Panc1 (cell line): Measurements from ENCODE around the gene MYO1E. TPM values are rescaled to one million over a fixed set of nuclear protein-coding genes. Genes with fewer than 3 reads are reported as not detected.
A peak's percentile ranks its signal among the peaks of the same experiment; 100 is the strongest.

Source experiments
- ATAC-seq: fragments of 200-7000 bp; cut with Tn5 transposase; 2 replicates; pipeline ENCODE4 v1.9.1; 2020; ENCODE audit warnings: mild to moderate bottlenecking, moderate library complexity
- BruUV-seq: library from RNA; stranded (reverse); fragments of 400-500 nt; replicated peaks from 2 replicates; lab custom pipeline; 2021; lab: Mats Ljungman, UMichigan
- CTCF ChIA-PET: fragments of 300-600 bp; sonication (Branson Sonifier 250); formaldehyde crosslinking; loops from one replicate; lab custom pipeline; 2022; ENCODE audit warnings: antibody characterized with exemption; lab: Charles Lee
- POLR2A ChIA-PET: fragments of 300-600 bp; sonication (Branson Sonifier 250); formaldehyde crosslinking; loops from one replicate; lab custom pipeline; 2022; ENCODE audit warnings: antibody characterized with exemption; lab: Charles Lee
- DNase-seq: peaks from one replicate; pipeline ENCODE4 v3.0.0-alpha.2; 2010; ENCODE audit warnings: low read depth, low spot score
- H3K27ac ChIP-seq: 2 replicates; pipeline ENCODE4 v1.5.1; 2011; ENCODE audit warnings: mild to moderate bottlenecking, low read length, inconsistent platforms
- H3K27me3 ChIP-seq: fragments of 200-500 bp; sonication (Bioruptor generic); 2 replicates; pipeline ENCODE4 v1.6.0; 2014; ENCODE audit warnings: low read length, inconsistent platforms; ENCODE audit not compliant: control insufficient read depth, insufficient read depth
- H3K36me3 ChIP-seq: fragments of 200-500 bp; sonication (Bioruptor generic); 2 replicates; pipeline ENCODE4 v1.5.1; 2014; ENCODE audit warnings: inconsistent platforms, mild to moderate bottlenecking, low read length, moderate library complexity; ENCODE audit not compliant: control insufficient read depth, insufficient read depth
- H3K4me1 ChIP-seq: 2 replicates; pipeline ENCODE4 v1.5.1; 2011; ENCODE audit warnings: inconsistent platforms, mild to moderate bottlenecking, low read length, moderate library complexity; ENCODE audit not compliant: control insufficient read depth, insufficient read depth
- H3K4me3 ChIP-seq, 2 experiments: 2 replicates each; pipeline ENCODE4 v1.5.1; 2011 to 2012; ENCODE audit warnings: low read depth in 2 of 2, low read length in 2 of 2, mild to moderate bottlenecking in 2 of 2, inconsistent platforms in 1 of 2, moderate library complexity in 1 of 2
- H3K9me3 ChIP-seq: fragments of 200-500 bp; sonication (Bioruptor generic); 2 replicates; pipeline ENCODE4 v1.5.1; 2014; ENCODE audit warnings: low read depth, mild to moderate bottlenecking, inconsistent platforms, low read length, moderate library complexity; ENCODE audit not compliant: control insufficient read depth, insufficient read depth
- CTCF ChIP-seq: fragments of 450-650 bp; IDR thresholded peaks from 2 replicates; pipeline ENCODE4 v1.5.1; 2017; ENCODE audit warnings: mild to moderate bottlenecking
- POLR2AphosphoS5 ChIP-seq: IDR thresholded peaks from 2 replicates; pipeline ENCODE4 v1.6.1; 2012; ENCODE audit warnings: mild to moderate bottlenecking, low read depth, low read length, moderate library complexity
- REST ChIP-seq, 2 experiments: IDR thresholded peaks; 2 replicates each; pipeline ENCODE4 v1.6.1; 2011 to 2012; ENCODE audit warnings: low read depth in 2 of 2, control low read depth in 1 of 2, low read length in 1 of 2, mild to moderate bottlenecking in 1 of 2, moderate library complexity in 1 of 2; ENCODE audit not compliant: insufficient read depth in 1 of 2
- SIN3A ChIP-seq: IDR thresholded peaks from 2 replicates; pipeline ENCODE4 v1.6.1; 2012; ENCODE audit warnings: low read depth, mild to moderate bottlenecking, low read length, moderate library complexity, borderline replicate concordance; ENCODE audit not compliant: insufficient read depth
- TCF7L2 ChIP-seq: IDR thresholded peaks from 2 replicates; pipeline ENCODE4 v1.6.1; 2011; ENCODE audit warnings: mild to moderate bottlenecking, low read depth, low read length, inconsistent platforms
- in situ Hi-C: cut with HindIII; loops from 2 replicates; pipeline ENCODE4 v1.10.0; 2016; ENCODE audit warnings: low sequenced_read_pairs, low pct_unique_long_range_greater_than_20kb
- intact Hi-C: fragments of 100-400 bp; cut with micrococcal nuclease; formaldehyde crosslinking; loops from one replicate; pipeline ENCODE4 v1.10.0; 2022; ENCODE audit not compliant: unreplicated experiment
- total RNA-seq: library from RNA; stranded (reverse); gene quantifications from one replicate; pipeline ENCODE4 v1.2.1, GENCODE V29; 2021; ENCODE audit not compliant: unreplicated experiment

Gene MYO1E
- total RNA-seq, 1 experiment from 2014 or later = 161 TPM

GRCh38 chr15:59369597-59369996 lies 3.1 kb downstream of the MYO1E start:
- ATAC-seq (no peak), DNase-seq (no peak)
- ChIA-PET CTCF (no interaction called here), POLR2A (interaction anchor here (1.6 kb wide), 1 partner anchor 86 kb away, joined by 5 read pairs; no protein-coding TSS in a partner anchor)
- Histone ChIP-seq H3K4me1 (peaks cover 32% of the 10 kb centered on the region), H3K27ac (0 out of 2 replicates have a peak overlapping the region, but pooled peaks have one; percentile 13), H3K9me3 (no peaks in the 10 kb centered on the region), H3K36me3 (peaks cover 3% of the 10 kb centered on the region; the same call in 1 of the 2 replicates), H3K4me3 (peak overlapping the region in 1 of 2 experiments; percentile 91; a peak in 2 of 4 replicates), H3K27me3 (no peaks in the 10 kb centered on the region)
- in situ Hi-C loops = no loop called here
- BruUV-seq = no TSS peak
- intact Hi-C loops = no loop called here
- TF ChIP-seq CTCF (no peak), SIN3A (no peak), TCF7L2 (no peak), POLR2AphosphoS5 (no peak), REST (IDR thresholded peaks at IDR 0.05; ENCODE audit: insufficient read depth in 1 of 2, low read depth in 2 of 2, low read length in 1 of 2) (no peak)

DNA sequence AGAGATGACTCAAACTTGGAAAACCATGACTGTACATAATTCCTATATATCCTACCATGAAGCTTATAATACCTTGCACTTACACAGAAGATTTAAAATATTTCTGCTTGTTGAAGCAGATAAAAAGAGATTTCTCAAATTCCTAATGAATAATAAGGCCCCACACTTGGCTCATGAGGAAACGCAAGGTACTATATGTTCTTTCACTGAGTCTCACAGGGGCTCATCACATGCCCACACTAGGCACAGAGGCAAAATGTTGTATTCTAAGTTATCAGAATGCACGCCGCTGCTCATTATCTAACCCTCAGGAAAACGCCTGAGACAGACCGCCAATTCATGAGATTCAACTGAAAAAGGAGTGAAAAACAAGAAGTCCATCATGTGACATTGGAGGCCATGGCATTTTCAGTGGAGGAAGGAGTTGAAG lies 5.6 kb downstream of the MYO1E start:
- peaks cover 32% of the 10 kb centered on the region for H3K4me1 ChIP-seq
- intact Hi-C loops = no loop called here
- no peak overlapping the region for H3K4me3 ChIP-seq
- in situ Hi-C loops = no loop called here
- H3K27ac ChIP-seq = 0 out of 2 replicates have a peak overlapping the region, but pooled peaks have one; percentile 18
- ATAC-seq = no peak
- no peaks in the 10 kb centered on the region for H3K27me3 ChIP-seq
- CTCF ChIA-PET = interaction anchor here (0.6 kb wide), 1 partner anchor 22 kb away, joined by 6 read pairs; no protein-coding TSS in a partner anchor
- BruUV-seq = no TSS peak
- H3K9me3 ChIP-seq = no peaks in the 10 kb centered on the region
- POLR2A ChIA-PET = interaction anchor here (0.6 to 1.0 kb wide), 3 partner anchors 14 to 280 kb away, joined by 3 to 14 read pairs (median 11); no protein-coding TSS in a partner anchor
- no peak for DNase-seq
- no peaks in the 10 kb centered on the region for H3K36me3 ChIP-seq
- TF ChIP-seq CTCF = no peak
- no peak for TF ChIP-seq REST (IDR thresholded peaks at IDR 0.05; ENCODE audit: insufficient read depth in 1 of 2, low read depth in 2 of 2, low read length in 1 of 2)
- TF ChIP-seq TCF7L2 = no peak
- no peak for TF ChIP-seq SIN3A
- TF ChIP-seq POLR2AphosphoS5 = no peak
